HG02763 (cell line): Measurements from ENCODE around the gene DPY30.

Experiments
- ATAC-seq: cut with Tn5 transposase; IDR thresholded peaks from one replicate; pipeline ENCODE4 v1.9.1; 2021; ENCODE audit warnings: mild to moderate bottlenecking, moderate library complexity; ENCODE audit not compliant: unreplicated experiment

Gene DPY30

DNA sequence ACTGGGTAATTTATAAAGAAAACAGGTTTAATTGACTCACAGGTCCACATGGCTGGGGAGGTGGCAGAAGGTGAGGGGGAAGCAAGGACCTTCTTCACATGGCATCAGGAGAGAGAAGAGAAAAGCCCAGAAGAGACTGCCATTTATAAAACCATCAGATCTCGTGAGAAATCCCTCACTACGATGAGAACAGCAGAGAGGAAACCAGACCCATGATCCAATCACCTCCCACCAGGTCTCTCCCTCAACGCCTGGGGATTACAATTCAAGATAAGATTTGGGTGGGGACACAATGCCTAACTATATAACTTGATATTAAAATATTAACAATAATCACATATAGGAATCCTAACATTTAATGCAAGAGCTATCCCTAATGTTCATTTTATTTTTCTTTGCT lies 60.6 kb downstream of the DPY30 start:
- ATAC-seq = no peak

GRCh38 chr2:31978436-31978835 lies 61.2 kb downstream of the DPY30 start:
- ATAC-seq = no peak
